ENCODE results near the gene GIGYF1. TPM values are rescaled to one million over a fixed set of nuclear protein-coding genes. Genes with fewer than 3 reads are reported as not detected.

GIGYF1 gene
- polyA plus RNA-seq, 1 donor (not counting 4 experiments of a cell fraction or from before 2014, with no cell fraction given), result 4.0 TPM

DNA sequence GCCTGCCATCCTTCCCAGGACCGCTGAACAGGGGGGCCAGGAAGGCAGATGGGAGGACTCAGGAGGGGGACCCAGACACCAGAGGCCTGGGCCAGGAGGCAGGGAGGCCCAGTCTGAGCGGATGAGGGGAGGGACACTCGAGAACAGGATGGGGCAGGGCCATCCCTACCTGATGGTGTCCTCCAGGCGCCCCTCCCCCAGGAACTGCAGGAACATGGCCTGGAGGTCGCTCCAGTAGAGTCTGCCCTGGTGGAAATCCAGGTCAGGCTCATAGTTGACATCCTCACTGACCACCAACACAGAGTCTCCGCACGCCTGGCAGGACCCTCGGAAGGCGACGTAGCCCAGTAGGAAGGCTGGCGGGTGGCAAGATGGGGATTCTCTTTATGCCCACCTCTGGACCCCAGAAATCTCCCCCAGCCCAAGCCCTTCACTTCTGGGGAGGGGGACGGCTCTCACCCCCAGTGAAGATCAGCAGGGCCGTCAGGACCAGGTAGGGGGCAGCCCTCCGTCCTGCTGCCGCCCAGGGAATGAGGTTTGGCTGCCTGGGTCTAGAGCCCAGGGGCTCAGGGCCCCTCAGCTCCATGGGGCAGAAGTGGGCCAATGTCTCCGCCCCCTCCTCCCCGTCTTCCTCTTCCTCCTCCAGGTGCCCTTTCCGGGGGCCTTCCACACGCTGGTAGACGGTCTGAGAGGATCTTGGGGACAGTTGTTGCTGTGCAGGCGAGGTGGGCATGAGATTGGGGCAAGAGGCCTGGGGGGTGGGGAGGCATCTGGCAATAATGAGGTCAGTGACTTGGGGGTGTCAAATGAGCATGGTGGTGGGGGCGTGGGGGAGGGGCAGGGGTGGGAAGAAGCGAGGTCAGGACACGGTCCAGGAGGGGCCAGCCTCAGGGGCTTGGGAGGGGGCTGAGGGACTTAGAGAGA is 53.3 kb downstream of the GIGYF1 start:
- Histone ChIP-seq H3K4me2 (ENCODE audit: control insufficient read depth, extremely low read depth, insufficient read depth, low read depth, low read length) (no peak overlapping the region), H3K9ac (ENCODE audit: control insufficient read depth, extremely low read depth, insufficient read depth, low read length) (no peak overlapping the region), H3K27me3 (ENCODE audit: control insufficient read depth, extremely low read depth, insufficient read depth, low read length) (no peaks in the 10 kb centered on the region), H3K9me3 (ENCODE audit: control insufficient read depth, low read depth, low read length) (no peaks in the 10 kb centered on the region), H3K9me1 (ENCODE audit: control insufficient read depth, extremely low read depth, insufficient read depth, low read length) (no peaks in the 10 kb centered on the region), H3K4me3 (ENCODE audit: control insufficient read depth in 2 of 3, extremely low read depth in 1 of 3, insufficient read depth in 2 of 3, low read depth in 1 of 3, low read length in 3 of 3) (no peak overlapping the region), H4K20me1 (ENCODE audit: control insufficient read depth, extremely low read depth, insufficient read depth, low read length) (no peaks in the 10 kb centered on the region), H3K4me1 (ENCODE audit: control insufficient read depth, extremely low read depth, insufficient read depth, low read length) (no peaks in the 10 kb centered on the region), H2AFZ (ENCODE audit: control insufficient read depth, low read length) (no peak overlapping the region), H3K79me2 (ENCODE audit: control insufficient read depth, insufficient read depth, low read length) (no peaks in the 10 kb centered on the region), H3K36me3 (ENCODE audit: control insufficient read depth in 2 of 2, extremely low read depth in 1 of 2, insufficient read depth in 2 of 2, low read length in 2 of 2) (no peaks in the 10 kb centered on the region), H3K27ac (ENCODE audit: control insufficient read depth, insufficient read depth, low read length) (no peak overlapping the region)
- FAIRE-seq (no peak), DNase-seq (ENCODE audit: low read depth, low spot score) (no peak)
- TF ChIP-seq, protein P1, sequence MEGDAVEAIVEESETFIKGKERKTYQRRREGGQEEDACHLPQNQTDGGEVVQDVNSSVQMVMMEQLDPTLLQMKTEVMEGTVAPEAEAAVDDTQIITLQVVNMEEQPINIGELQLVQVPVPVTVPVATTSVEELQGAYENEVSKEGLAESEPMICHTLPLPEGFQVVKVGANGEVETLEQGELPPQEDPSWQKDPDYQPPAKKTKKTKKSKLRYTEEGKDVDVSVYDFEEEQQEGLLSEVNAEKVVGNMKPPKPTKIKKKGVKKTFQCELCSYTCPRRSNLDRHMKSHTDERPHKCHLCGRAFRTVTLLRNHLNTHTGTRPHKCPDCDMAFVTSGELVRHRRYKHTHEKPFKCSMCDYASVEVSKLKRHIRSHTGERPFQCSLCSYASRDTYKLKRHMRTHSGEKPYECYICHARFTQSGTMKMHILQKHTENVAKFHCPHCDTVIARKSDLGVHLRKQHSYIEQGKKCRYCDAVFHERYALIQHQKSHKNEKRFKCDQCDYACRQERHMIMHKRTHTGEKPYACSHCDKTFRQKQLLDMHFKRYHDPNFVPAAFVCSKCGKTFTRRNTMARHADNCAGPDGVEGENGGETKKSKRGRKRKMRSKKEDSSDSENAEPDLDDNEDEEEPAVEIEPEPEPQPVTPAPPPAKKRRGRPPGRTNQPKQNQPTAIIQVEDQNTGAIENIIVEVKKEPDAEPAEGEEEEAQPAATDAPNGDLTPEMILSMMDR (optimal IDR thresholded peaks at IDR 0.05 in 1 of 3, IDR thresholded peaks at IDR 0.05 in 1 of 3, conservative IDR thresholded peaks at IDR 0.05 in 1 of 3; ENCODE audit: extremely low read depth in 1 of 3, insufficient read depth in 2 of 3, low read length in 3 of 3), result no peak
- no peak for TF ChIP-seq EZH2 (IDR thresholded peaks at IDR 0.05; ENCODE audit: low read length)
- dilution Hi-C loops (cut with MboI; ENCODE audit: extremely low pct_ligation_motif_present, low sequenced_read_pairs), result no loop called here

DNA sequence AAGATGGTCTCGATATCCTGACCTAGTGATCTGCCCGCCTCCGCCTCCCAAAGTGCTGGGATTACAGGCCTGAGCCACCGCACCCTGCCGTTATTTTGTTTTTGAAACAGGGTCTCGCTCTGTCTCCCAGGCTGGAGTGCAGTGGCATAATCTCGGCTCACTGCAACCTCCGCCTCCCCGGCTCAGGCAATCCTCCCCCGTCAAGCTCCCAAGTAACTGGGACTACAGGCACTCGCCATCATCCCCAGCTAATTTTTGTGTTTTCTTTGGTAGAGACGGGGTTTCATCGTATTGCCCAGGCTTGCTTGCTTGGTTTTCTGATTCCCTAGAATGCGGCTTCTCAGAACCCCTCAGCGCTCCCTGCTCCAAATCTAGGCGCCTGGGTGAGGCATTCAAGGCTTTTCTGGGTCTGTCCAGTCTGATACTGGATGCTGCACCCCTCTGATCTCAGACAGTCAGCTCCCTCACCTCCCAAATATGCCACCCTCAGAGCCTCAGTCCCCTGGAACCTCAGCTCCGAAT is 54.0 kb downstream of the GIGYF1 start:
- H3K27me3 ChIP-seq (ENCODE audit: control insufficient read depth, extremely low read depth, insufficient read depth, low read length), result no peaks in the 10 kb centered on the region
- no peaks in the 10 kb centered on the region for H3K9me1 ChIP-seq (ENCODE audit: control insufficient read depth, extremely low read depth, insufficient read depth, low read length)
- no peak overlapping the region for H3K4me2 ChIP-seq (ENCODE audit: control insufficient read depth, extremely low read depth, insufficient read depth, low read depth, low read length)
- no peak overlapping the region for H3K4me3 ChIP-seq (ENCODE audit: control insufficient read depth in 2 of 3, extremely low read depth in 1 of 3, insufficient read depth in 2 of 3, low read depth in 1 of 3, low read length in 3 of 3)
- DNase-seq (ENCODE audit: low read depth, low spot score) (no peak), FAIRE-seq (no peak)
- dilution Hi-C loops (cut with MboI; ENCODE audit: extremely low pct_ligation_motif_present, low sequenced_read_pairs), result no loop called here
- H3K79me2 ChIP-seq (ENCODE audit: control insufficient read depth, insufficient read depth, low read length), result no peaks in the 10 kb centered on the region
- no peaks in the 10 kb centered on the region for H3K9me3 ChIP-seq (ENCODE audit: control insufficient read depth, low read depth, low read length)
- H3K4me1 ChIP-seq (ENCODE audit: control insufficient read depth, extremely low read depth, insufficient read depth, low read length), result no peaks in the 10 kb centered on the region
- H4K20me1 ChIP-seq (ENCODE audit: control insufficient read depth, extremely low read depth, insufficient read depth, low read length), result no peaks in the 10 kb centered on the region
- H3K36me3 ChIP-seq (ENCODE audit: control insufficient read depth in 2 of 2, extremely low read depth in 1 of 2, insufficient read depth in 2 of 2, low read length in 2 of 2), result no peaks in the 10 kb centered on the region
- H3K27ac ChIP-seq (ENCODE audit: control insufficient read depth, insufficient read depth, low read length), result no peak overlapping the region
- H3K9ac ChIP-seq (ENCODE audit: control insufficient read depth, extremely low read depth, insufficient read depth, low read length), result no peak overlapping the region
- no peak for TF ChIP-seq EZH2 (IDR thresholded peaks at IDR 0.05; ENCODE audit: low read length)
- TF ChIP-seq, protein P1 (optimal IDR thresholded peaks at IDR 0.05 in 1 of 3, IDR thresholded peaks at IDR 0.05 in 1 of 3, conservative IDR thresholded peaks at IDR 0.05 in 1 of 3; ENCODE audit: extremely low read depth in 1 of 3, insufficient read depth in 2 of 3, low read length in 3 of 3), result no peak
- no peak overlapping the region for H2AFZ ChIP-seq (ENCODE audit: control insufficient read depth, low read length)
